GM18520 (cell line): ENCODE results near the gene GLIS1.

Experiments
- ATAC-seq: cut with Tn5 transposase; IDR thresholded peaks from one replicate; pipeline ENCODE4 v1.9.1; 2021; ENCODE audit not compliant: unreplicated experiment

GLIS1 gene

GRCh38 chr1:53583868-53584776, 154.8 kb downstream of the GLIS1 start:
- no peak for ATAC-seq

DNA sequence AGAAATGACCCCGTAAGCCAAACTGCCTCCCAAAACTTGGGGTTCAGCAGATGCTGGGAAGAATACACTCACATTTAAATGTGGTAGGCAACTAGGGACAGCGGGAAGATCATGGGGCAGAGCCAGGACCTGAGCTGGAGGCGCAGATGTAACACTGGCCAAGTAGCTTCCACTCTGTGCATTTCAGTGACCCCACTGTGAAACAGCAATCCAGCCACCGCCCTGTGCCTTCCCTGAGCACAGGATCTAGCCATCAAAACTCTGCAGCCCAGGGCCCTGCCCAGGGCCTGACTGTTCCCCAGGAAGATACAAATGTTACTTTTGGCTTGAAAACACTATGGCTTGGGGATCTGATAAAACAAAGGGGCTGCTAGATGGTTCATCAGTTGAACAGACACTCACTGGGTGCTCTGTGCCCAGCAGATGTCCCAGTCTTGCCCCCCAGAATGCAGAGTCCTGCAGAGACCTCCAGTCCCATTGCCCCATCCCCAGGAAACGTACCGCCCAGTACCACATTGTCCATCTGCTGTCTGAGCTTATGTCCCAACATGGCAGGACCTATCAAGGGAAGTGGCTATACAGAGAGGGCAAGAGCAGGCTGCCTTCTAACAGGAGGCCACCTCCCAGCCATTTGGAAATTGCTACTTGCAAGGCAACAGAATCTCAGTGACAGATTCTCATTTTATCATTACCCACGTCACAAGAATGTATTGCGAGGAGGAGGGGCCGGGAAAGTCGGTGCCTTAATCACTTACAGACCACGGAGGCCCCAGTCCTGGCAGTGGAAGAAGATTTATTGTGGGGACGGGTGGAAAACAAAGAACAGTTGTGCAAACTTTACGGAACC, 155.7 kb downstream of the GLIS1 start:
- no peak for ATAC-seq

DNA sequence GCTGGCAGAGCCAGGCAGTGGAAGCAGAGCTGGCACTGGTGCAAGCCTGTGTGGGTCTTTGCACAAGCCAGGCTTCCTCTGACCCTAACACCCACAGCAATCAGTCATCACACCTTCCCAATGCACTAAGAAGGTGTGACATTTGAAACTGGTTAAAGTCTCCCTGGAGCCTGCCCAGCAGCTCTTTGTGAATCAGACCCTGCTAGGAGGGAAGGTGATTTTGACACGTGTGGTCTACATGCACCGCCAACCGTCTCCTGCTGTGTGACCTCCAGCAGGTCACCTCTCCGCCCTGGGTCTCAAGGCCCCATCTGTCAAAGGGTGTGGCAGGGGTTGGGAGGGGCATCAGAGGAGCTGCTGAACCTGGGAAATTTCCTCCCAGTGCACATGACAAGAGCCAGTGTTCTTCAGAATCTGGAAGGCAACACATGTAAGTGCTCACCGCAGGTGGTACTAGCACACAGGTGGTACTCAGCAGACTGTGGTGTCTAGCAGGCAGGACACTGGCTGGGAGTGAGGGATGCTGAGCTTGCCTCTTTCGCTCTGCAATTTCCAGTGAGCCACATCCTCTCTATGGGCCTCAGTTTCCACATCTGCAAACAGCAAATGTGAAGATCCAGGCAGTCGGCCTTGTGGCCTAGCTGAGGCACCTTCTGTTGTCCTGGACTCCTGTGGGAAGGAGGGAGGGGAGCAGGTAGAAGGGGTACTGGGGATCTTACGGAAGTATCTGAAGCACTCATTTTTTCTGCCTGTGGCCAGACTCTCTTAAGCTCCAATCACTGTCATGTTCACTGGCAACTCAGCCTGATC, 156.5 kb downstream of the GLIS1 start:
- ATAC-seq, result no peak

DNA sequence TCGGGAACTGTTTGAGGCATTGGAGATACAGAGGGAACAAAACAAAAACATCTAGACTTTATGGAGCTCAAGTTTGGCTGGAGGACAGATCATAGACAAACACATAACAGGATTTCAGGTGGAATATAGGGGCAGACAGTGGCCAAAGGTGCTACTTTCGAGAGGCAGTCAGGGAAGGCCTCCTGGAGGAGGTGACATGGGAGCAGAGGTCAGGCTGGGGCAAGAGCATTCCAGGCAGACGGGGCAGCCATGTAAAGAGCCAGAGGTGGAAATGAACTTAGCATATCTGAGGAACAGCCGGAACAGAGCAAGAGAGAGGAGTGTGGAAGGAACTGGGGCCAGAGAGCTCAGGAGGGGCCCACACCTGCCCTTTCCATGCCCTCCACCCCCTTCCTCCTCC, 157.5 kb downstream of the GLIS1 start:
- no peak for ATAC-seq

- ATAC-seq, result no peak
Measured at GRCh38 chr1:53580739-53581475, 158.1 kb downstream of the GLIS1 start.

- ATAC-seq, result no peak
Measured at GRCh38 chr1:53580009-53580400, 159.0 kb downstream of the GLIS1 start.

- no peak for ATAC-seq
Measured at GRCh38 chr1:53579221-53580008, 159.5 kb downstream of the GLIS1 start.

- ATAC-seq, result no peak
Measured at GRCh38 chr1:53578358-53578757, 160.6 kb downstream of the GLIS1 start.

GRCh38 chr1:53577761-53578100, 161.2 kb downstream of the GLIS1 start:
- ATAC-seq, result no peak

- ATAC-seq, result no peak
Measured at GRCh38 chr1:53576866-53577760, 161.9 kb downstream of the GLIS1 start.

DNA sequence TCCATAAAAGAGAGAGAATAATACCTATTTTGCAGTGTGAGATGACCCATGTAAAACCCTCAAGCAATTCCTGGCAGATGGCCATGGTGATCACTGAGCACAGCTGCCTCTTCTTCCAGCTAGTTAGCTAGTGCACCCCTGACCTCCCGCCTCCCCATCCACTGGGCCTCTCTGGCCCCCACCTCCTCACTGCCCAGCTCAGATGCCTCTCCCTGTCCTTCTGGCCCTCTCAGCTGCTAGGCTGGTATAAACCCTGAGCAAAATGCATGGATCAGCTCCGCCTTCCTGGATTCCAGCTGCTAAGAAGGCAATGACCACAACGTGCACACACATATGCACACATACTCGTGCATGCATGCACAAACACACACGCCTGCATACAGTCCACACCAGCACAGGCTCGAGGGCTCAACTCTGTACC, 162.6 kb downstream of the GLIS1 start:
- ATAC-seq, result no peak

DNA sequence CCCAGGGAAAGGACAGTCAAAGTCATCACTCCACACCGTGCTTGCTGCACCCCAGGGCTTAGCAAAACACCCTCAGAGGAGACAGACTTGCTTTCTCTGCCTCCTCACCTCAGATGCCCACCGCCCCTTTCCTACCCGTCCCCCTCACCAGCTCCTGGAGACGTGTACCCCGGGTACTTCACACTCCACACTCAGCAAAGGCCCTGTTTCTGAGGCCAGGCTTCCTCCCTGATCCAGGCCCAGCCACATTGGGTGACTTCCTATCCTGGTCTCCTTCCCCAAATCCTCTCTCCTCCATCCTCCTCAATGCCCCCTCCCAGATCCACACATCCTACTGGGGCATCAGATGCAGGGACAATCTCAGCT, 163.0 kb downstream of the GLIS1 start:
- ATAC-seq, result no peak

DNA sequence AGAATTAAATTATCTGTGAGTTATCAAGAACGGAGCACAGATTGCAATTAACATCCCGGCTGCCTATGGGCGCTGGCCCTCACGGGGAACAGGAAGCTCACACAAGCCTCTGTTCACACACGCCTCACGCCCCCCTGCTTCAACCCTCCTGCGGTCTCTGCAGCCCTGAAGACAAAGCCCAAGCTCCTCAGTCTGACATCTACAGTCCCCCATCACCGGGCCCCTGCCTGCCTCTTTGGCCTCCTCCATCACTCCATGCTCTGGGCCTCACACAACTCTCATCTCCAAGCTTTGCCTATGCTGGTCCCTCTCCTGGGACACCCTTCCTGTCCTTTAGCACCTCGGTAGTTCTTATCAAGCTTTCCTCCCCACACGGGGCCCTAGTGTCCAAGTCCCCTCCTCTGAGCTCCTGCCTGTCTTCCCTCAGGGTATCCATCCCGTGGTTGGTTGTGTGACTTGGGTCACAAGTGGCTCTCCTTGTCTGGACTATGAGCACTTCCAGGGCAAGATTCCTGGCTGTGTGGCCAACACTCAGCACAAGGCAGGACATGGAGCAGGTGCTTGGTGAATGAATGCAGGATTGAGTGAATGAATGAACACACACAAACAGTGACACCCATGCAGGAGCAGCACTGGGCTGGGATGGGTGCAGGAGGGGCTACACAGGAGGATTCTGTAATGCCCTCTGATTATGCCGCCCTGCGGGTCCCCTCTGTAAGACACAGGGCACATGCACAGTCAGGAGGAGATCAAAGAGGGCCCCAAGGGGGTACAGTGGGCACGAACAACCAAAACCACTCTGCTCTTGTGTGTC, 163.6 kb downstream of the GLIS1 start:
- ATAC-seq, result no peak

DNA sequence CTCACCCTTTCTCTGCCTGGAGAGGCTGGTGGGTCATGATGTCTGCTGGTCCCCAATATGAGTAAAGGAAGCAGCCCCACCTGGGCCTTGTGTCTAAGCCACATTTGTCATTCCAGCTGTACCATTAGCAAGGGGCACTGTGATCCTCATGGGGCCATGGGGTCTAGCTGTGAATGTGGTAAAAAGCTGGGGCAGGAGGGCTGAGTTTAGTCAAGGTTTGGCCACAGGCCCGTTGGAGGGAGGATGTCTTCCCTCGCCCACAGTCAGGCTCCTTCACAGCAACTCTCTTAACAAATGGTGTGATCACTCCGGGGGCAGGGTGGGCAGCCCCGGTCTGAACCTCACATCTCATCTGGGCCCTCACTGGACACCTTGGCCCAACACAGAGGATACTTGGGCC, 164.3 kb downstream of the GLIS1 start:
- no peak for ATAC-seq

- ATAC-seq, result no peak
Measured at GRCh38 chr1:53573931-53574330, 165.0 kb downstream of the GLIS1 start.

DNA sequence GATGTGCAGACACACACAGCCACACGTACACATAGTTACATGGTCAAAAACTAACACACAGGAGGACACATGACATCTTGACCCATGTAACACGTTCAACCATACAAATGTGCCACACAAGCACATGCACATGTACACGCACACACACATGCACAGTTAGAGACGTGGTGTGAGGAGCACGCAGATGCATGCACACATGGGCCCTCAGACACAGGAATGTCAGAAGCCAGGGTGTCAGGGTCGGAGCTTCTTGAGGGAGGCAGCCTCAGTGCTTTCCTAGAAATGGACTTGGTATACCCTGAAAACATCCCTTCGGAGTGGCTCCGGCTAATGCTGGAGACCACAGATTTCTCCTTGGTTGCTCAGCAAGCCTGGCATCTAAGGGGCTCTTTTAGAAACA, 165.4 kb downstream of the GLIS1 start:
- ATAC-seq, result no peak

DNA sequence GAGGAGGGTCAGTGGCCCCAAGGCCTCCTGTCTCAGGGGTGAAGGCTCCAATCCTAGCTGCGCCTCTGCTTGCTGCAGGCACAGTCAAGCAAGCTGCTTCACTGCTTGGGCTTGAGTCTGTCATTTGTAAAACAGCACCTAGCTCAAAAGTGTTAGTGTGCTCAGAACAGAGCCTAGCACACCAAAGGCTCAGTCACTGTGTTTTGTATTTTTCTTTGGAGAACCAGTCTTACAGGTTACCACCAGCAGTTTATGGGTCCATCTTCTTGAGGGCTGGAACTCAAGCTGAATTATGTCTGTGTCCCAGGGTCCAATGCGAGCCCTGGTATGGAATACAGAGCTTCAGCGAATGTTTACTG, 166.2 kb downstream of the GLIS1 start:
- ATAC-seq, result no peak
